HL-60 (cell line): Measurements from ENCODE around the gene KDM6A.

Experiments
- GABPA ChIP-seq: IDR thresholded peaks from 2 replicates; pipeline ENCODE4 v1.6.1; 2012; ENCODE audit warnings: low read depth
- POLR2AphosphoS5 ChIP-seq: IDR thresholded peaks from 2 replicates; pipeline ENCODE4 v1.6.1; 2012; ENCODE audit warnings: low read depth
- TF ChIP-seq, protein P1 (sequence below): IDR thresholded peaks from one replicate; pipeline ENCODE4 v1.5.1; 2011; ENCODE audit warnings: low read length, control low read depth, inconsistent platforms; ENCODE audit not compliant: insufficient read depth
- TF ChIP-seq, protein P2 (sequence below): IDR thresholded peaks from 2 replicates; pipeline ENCODE4 v1.6.1; 2012; ENCODE audit warnings: low read depth; ENCODE audit not compliant: insufficient replicate concordance

DNA sequence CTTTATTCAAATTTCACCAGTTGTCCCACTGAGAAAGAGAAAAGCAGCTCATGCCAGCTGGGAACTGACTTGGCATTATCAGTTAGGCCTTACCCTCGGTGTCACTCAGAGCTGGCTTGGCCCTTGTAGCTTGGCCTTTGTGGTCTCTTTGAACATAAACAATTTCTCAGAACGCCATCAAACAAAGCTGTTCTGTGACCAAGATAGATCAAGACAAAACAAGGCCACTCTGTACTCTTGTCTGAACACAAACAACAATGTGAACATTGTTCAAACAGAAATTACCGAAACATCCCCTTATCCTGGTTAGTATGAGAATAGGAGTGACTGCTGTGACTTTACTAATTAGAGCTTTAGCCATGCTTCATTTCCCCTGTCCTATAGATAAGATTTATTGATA is 270.5 kb downstream of the KDM6A start:
- TF ChIP-seq GABPA: no peak
- TF ChIP-seq, protein P1, sequence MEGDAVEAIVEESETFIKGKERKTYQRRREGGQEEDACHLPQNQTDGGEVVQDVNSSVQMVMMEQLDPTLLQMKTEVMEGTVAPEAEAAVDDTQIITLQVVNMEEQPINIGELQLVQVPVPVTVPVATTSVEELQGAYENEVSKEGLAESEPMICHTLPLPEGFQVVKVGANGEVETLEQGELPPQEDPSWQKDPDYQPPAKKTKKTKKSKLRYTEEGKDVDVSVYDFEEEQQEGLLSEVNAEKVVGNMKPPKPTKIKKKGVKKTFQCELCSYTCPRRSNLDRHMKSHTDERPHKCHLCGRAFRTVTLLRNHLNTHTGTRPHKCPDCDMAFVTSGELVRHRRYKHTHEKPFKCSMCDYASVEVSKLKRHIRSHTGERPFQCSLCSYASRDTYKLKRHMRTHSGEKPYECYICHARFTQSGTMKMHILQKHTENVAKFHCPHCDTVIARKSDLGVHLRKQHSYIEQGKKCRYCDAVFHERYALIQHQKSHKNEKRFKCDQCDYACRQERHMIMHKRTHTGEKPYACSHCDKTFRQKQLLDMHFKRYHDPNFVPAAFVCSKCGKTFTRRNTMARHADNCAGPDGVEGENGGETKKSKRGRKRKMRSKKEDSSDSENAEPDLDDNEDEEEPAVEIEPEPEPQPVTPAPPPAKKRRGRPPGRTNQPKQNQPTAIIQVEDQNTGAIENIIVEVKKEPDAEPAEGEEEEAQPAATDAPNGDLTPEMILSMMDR: no peak
- TF ChIP-seq POLR2AphosphoS5: no peak
- TF ChIP-seq, protein P2, sequence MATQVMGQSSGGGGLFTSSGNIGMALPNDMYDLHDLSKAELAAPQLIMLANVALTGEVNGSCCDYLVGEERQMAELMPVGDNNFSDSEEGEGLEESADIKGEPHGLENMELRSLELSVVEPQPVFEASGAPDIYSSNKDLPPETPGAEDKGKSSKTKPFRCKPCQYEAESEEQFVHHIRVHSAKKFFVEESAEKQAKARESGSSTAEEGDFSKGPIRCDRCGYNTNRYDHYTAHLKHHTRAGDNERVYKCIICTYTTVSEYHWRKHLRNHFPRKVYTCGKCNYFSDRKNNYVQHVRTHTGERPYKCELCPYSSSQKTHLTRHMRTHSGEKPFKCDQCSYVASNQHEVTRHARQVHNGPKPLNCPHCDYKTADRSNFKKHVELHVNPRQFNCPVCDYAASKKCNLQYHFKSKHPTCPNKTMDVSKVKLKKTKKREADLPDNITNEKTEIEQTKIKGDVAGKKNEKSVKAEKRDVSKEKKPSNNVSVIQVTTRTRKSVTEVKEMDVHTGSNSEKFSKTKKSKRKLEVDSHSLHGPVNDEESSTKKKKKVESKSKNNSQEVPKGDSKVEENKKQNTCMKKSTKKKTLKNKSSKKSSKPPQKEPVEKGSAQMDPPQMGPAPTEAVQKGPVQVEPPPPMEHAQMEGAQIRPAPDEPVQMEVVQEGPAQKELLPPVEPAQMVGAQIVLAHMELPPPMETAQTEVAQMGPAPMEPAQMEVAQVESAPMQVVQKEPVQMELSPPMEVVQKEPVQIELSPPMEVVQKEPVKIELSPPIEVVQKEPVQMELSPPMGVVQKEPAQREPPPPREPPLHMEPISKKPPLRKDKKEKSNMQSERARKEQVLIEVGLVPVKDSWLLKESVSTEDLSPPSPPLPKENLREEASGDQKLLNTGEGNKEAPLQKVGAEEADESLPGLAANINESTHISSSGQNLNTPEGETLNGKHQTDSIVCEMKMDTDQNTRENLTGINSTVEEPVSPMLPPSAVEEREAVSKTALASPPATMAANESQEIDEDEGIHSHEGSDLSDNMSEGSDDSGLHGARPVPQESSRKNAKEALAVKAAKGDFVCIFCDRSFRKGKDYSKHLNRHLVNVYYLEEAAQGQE: no peak
